Effector CD4-positive, alpha-beta T cell (primary cell): ENCODE measurements around the gene DDX20.
"Not testable (repeated sequence)": the region's sequence is repeated elsewhere in the genome, so short reads cannot be mapped to it uniquely, and the experiment has no call there.

ENCODE experiments used
- DNase-seq: peaks from one replicate; pipeline ENCODE4 v3.0.0-alpha.2; 2020

Gene DDX20

DNA sequence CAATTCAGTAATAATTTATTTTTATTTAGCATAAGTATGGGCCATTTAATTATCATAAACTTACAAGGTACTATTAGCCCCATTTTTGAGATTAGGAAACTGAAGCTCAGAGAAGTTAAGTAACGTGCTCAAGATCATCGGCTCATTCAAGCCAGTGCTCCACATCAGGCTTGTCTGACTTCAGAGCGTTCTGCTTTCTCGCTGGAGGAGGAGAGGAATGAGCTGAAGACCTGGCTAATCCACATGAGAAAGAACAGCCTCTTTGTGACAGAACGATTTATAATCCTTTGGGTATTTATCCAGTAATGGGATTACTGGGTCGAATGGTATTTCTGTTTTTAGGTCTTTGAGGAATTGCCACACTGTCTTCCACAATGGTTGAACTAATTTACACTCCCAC, 39.7 kb downstream of the DDX20 start:
- DNase-seq, result no peak

DNA sequence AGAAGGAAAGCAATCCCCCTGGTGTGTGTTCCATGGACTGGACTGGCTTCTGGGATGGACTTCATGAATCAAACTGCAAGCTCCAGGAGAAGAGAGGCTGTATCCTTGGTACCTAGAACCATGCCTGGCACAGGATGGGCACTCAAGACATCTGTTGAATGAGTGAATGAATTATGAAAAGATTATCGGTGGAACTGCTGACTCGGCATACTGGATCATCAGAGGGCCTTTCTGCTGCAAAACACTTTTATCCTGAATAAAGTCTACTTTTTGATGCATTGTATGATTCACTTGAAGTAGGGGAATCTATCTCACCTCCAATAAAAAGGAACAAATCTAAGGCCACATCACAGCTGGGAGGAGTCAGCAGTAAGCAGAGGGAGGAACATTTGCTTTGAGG, 42.9 kb downstream of the DDX20 start:
- no peak for DNase-seq

DNA sequence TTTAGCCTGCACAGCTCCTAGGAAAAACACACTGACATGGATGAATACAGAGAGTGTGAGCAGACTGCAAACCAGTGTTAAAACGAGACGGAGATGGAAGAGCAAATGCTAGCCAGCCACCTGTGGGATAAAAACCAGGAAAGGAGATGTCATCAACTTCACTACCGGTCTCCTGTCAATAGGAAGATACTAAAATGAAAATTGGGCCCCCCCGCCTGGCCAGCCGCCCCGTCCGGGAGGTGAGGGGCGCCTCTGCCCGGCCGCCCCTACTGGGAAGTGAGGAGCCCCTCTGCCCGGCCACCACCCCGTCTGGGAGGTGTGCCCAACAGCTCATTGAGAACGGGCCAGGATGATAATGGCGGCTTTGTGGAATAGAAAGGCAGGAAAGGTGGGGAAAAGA, 44.0 kb downstream of the DDX20 start:
- not testable (repeated sequence) for DNase-seq

DNA sequence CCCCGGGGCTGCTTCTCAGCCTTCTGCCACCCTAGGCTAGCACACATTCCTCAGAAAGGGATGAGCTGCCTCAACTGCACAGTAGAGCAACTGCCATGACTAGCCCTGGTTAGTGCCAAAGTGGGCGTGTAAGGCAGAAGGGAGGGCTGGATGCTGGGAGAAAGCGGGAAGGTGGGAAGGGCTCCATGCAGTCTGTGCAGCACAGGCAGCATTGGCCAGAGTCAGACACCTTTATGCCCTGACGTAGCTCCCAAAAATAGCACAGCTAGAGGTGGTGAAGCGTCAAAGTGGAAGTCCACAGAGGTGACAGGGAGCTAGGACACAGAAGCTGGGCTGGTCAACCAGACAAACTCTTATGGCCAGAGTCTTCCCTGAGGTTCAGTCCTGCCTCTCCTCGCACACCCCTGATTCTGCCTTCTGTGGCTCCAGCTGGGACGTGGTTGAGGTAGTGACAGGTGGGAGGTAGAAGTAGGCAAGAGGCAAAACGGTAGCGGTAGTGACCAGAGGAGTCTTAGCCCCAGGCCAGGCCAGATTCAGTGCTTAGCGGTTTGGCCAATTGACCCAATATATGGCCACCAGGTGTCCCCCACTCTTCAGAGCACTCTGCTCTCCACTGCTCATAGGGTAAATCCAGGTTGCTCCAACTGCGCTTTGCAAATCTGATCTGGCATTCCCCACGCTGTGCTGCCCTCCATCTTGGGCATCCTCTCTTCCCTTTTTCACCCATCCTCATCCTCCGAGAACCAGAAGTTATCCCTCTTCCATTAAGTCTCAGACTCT, 45.6 kb downstream of the DDX20 start:
- no peak for DNase-seq

DNA sequence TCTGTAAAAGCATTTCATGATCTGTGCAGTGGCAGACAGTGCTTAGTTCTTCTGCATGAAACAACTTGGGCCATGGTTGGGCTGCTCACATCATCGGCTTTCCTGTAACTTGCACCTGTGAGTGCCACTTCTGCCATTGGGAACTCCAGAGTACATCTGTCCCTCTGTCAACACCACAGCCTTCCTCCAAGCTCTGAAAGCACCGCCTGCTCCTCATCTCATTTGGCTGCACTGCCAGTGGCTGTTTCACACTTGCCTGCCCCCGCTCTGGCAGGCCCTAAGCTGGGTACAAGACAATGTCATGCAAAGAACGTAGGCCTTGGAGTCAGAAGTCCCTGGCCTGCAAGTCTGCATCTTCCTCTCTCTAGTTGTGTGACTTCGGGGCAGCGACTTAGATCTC, 46.4 kb downstream of the DDX20 start:
- no peak for DNase-seq

DNA sequence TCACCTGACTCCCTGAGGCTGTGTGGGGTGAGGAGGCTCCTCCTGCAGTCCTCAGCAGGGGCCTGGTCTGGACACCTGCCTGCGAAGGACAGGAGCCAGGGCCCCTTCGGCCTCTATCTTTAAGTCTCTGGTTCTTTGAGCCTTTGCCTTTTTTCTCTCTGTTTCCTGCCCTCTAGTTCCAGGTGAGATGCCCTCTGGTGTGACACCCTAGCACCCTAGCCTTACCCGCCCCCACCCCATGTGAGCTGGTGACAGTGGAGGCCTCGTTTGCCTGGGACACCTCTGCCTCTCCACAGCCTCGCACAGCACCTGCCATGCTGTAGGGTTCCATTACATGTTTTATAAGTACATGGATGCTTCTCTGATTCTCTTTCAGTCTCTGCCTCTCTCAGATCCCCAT, 47.3 kb downstream of the DDX20 start:
- no peak for DNase-seq

DNA sequence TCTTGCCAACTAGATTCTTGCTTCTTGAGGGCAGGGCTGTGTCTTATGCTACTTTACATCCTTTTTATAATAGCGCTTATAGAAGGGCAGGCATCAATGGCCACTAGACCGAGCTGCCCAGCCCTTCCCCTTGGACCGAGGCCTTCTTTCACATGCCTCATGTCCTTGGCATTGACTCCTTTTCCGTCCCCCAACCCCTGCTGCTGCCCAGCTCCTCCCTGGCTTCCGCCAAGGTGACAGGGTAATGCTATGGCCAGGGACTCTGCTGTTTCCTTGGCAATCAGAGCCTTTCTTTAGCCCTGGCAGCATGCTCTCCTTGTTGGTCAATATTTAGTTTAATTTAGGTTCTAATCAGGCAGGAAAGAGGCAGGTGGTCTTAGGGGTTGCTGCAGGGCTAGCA, 48.2 kb downstream of the DDX20 start:
- no peak for DNase-seq

DNA sequence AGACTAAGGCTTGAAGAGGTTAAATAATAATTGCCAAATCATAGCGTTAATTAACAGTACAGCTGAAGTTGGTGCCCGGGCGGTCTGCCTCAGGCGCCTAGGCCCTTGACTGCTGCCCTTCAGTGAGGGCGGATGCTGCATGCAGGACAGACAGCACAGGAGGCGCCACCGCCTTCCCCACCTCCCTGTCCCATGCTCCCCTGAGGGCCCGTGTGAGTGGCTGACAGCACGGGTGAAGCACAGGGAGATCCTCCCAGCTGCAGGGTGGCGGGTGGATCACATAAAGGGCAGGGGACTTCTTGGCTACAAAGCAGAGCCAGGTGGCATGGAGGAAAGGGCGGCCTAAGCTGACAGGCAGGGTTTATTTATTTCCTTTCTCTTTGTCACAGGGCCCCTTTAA, 49.1 kb downstream of the DDX20 start:
- no peak for DNase-seq

DNA sequence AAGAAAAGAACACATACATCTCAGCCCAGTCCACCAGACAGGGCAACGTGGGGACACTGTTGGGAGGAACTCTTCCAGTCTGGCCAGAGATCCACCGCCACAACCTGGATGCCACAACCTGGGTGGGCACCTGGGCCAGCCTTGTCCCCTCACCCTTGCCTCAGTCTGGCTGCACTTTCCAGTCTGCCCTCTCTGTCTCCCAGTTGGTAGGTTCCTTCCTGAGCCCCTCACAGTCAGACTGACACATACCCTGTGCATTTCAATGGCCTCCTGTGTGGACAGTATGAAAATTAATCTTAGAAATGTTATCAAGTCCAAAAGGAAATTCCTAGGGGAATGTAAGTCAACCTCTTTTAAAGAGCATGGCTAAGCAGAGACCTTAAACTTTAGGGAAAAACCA, 49.5 kb downstream of the DDX20 start:
- no peak for DNase-seq

DNA sequence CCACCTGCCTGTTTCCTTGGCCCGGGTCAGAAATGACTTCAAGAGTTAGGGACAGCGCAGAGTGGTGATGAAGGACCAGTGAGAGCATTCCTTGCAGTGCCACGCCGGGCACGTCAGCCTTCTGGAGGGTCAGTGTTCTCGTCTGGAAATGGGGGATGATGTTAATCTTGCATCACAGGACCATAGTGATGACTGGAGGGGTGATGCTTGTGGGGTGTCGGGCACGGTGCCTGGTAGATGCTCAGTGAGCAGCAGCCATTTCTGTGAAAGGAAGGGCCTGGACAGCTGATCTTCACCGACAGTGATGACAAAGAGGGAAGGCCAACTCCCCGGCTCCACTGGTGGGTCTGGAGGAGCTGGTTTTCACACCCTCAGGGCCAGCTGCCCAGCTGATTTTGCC, 56.2 kb downstream of the DDX20 start:
- no peak for DNase-seq

DNA sequence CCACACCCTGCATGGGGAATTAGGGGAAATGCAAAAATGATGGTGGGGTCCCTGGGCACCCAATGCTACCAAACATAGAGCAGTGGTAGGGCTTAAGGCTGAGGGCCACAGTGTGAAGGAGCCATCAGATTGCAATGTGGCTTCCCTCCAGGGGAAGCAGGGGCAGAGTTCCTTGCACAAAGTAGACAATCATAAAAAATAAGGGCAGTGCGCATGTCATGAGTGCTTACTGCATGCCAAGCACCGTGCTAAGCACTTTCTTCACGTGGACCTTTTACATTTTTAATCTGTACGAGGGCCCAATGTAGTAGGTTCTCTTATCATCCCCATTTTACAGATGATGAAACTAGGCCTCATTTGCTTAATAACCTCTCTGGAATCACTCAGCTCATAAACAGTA, 56.6 kb downstream of the DDX20 start:
- no peak for DNase-seq

DNA sequence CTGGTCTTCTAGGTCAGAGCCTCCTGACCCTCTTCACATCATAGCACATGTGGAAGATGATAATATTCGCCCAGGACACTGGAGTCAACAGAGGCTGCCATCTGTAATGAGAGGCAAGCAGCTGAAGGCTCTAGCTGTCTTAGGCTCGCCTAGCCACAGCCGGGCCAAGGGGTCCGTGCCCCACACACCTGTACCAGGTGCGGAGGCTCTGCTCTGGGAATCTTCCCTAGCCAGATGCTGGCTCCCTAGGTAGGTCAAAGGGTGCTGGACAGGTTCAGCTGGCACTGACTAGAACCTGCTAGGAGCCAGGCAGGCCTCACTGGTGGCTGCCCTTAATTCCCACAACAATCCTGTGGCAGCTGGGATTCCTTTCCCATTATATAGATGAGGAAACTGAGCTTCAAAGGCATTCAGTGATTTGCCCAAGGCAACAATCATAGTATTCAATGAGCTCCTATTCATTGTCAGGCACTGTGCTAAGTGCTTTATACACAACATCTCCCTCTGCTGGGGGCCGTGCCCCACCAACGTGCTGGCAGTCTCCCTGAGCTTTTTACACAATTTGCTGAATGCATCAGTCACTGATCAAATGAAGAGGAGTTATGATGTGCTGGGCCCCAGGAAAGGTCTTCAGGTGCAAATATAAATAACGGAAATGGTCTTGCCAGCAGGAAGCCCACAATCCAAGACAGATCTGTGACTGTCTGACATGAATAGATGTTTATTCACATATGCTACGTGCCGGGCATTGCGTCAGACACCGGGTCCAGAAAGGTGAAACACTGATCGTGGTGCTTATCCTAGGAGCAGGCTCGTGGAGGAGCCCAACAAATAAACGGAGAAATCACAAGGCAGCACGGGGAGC, 58.0 kb downstream of the DDX20 start:
- no peak for DNase-seq

DNA sequence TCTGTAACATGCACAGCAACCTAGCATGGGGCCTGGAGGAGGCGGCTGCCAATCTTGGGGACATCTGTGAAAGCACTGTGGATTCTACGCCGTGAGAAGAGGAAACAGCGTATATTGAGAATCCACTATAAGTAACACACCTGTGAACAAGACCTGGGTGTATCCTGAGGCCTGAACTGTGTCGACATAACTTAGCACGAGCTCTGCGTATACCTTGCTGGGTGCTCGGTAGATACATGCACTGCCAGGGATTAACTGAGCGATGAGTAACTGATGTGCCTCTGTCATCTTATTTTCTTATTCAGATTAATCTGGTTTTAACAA, 58.6 kb downstream of the DDX20 start:
- DNase-seq, result no peak

DNA sequence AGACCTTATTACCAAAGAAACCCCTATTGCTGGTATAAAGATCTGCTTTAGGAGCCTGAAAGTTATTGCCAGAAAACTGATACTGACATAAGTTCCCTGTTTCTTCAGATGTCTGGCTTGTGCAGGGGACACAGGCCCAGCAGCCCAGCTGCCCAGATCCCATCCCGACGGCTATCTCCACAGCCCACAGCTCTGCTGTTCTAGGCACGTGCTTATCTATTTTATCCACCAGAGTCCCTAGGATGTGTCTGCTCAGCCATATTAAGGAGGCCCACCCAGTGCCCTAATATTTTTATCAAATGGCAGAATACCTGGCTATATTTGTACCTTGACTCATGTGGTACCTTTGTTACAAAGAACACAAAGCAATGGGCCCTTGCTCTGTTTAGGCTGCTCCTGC, 58.9 kb downstream of the DDX20 start:
- no peak for DNase-seq
